ENCODE measurements around the gene ITGB2.

GRCh38 chr21:44867464-44867863 lies 53.2 kb downstream of the ITGB2 start:
- TF ChIP-seq POLR2AphosphoS5 (IDR thresholded peaks at IDR 0.05), result no peak
- TF ChIP-seq EP300 (IDR thresholded peaks at IDR 0.05), result no peak
- TF ChIP-seq POLR2A (IDR thresholded peaks at IDR 0.05; ENCODE audit: low read depth), result no peak
